IMR-90 (cell line): ENCODE measurements around the gene RAG1. TPM values are rescaled to one million over a fixed set of nuclear protein-coding genes. Genes with fewer than 3 reads are reported as not detected.

Experiments used
- ATAC-seq: fragments of 200-7000 bp; cut with Tn5 transposase; 2 replicates; pipeline ENCODE4 v1.9.1; 2020; ENCODE audit warnings: low read depth, mild to moderate bottlenecking, moderate library complexity
- BruUV-seq: library from RNA; stranded (reverse); fragments of 400-500 nt; replicated peaks from 2 replicates; lab custom pipeline; 2021; lab: Mats Ljungman, UMichigan
- CTCF ChIA-PET: fragments of 300-600 bp; formaldehyde crosslinking; extraction: SDS; loops from one replicate; lab custom pipeline; 2021; ENCODE audit warnings: antibody characterized with exemption; lab: Yijun Ruan, JAX
- POLR2A ChIA-PET: fragments of 300-600 bp; sonication (Branson Sonifier 250); formaldehyde crosslinking; loops from one replicate; lab custom pipeline; 2022; ENCODE audit warnings: antibody characterized with exemption; ENCODE audit not compliant: unreplicated experiment; lab: Charles Lee
- DNase-seq: peaks from one replicate; pipeline ENCODE4 v3.0.0; 2013
- H2AFZ ChIP-seq: replicated peaks from 2 replicates; pipeline ENCODE3; 2013; ENCODE audit warnings: low read length, mild to moderate bottlenecking; ENCODE audit not compliant: poor library complexity
- H2AK5ac ChIP-seq: 2 replicates; pipeline ENCODE4 v1.6.1; 2013; ENCODE audit warnings: low read depth, low read length, inconsistent platforms
- H2AK9ac ChIP-seq: replicated peaks from 2 replicates; pipeline ENCODE3; 2013; ENCODE audit warnings: mild to moderate bottlenecking, low read depth, low read length, moderate library complexity; ENCODE audit not compliant: poor library complexity
- H2BK120ac ChIP-seq: 2 replicates; pipeline ENCODE4 v1.6.1; 2013; ENCODE audit warnings: low read depth, low read length, inconsistent platforms
- H2BK15ac ChIP-seq: 3 replicates; pipeline ENCODE4 v1.6.1; 2013; ENCODE audit warnings: low read depth, low read length, inconsistent platforms
- H2BK20ac ChIP-seq: 2 replicates; pipeline ENCODE4 v1.6.1; 2013; ENCODE audit warnings: low read depth, mild to moderate bottlenecking, inconsistent platforms, low read length, moderate library complexity
- H2BK5ac ChIP-seq: 2 replicates; pipeline ENCODE4 v1.6.1; 2013; ENCODE audit warnings: mild to moderate bottlenecking, low read depth, low read length, inconsistent platforms; ENCODE audit not compliant: poor library complexity, severe bottlenecking
- H3K14ac ChIP-seq: replicated peaks from 2 replicates; pipeline ENCODE4 v1.6.1; 2013; ENCODE audit warnings: low read depth, low read length, inconsistent platforms
- H3K18ac ChIP-seq: 2 replicates; pipeline ENCODE4 v1.6.1; 2013; ENCODE audit warnings: low read depth, low read length, control low read depth
- H3K23ac ChIP-seq: 2 replicates; pipeline ENCODE4 v1.6.1; 2013; ENCODE audit warnings: low read depth, low read length, inconsistent platforms
- H3K27ac ChIP-seq: 2 replicates; pipeline ENCODE4 v1.5.1; 2013; ENCODE audit warnings: mild to moderate bottlenecking, control low read depth, low read length; ENCODE audit not compliant: insufficient read depth
- H3K27me3 ChIP-seq: 2 replicates; pipeline ENCODE4 v1.6.1; 2013; ENCODE audit warnings: low read length; ENCODE audit not compliant: control insufficient read depth, insufficient read depth
- H3K36me3 ChIP-seq: 2 replicates; pipeline ENCODE4 v1.6.1; 2013; ENCODE audit warnings: low read length, mixed read lengths; ENCODE audit not compliant: control insufficient read depth, insufficient read depth
- H3K4ac ChIP-seq: 2 replicates; pipeline ENCODE4 v1.6.1; 2013; ENCODE audit warnings: low read depth, low read length, inconsistent platforms
- H3K4me1 ChIP-seq: 2 replicates; pipeline ENCODE4 v1.6.1; 2013; ENCODE audit warnings: low read length, mixed read lengths; ENCODE audit not compliant: control insufficient read depth, insufficient read depth
- H3K4me2 ChIP-seq: 2 replicates; pipeline ENCODE4 v1.6.1; 2013; ENCODE audit warnings: low read depth, mild to moderate bottlenecking, control low read depth, low read length, moderate library complexity
- H3K4me3 ChIP-seq: 2 replicates; pipeline ENCODE4 v1.5.1; 2013; ENCODE audit warnings: low read depth, mild to moderate bottlenecking, control low read depth, low read length, moderate library complexity; ENCODE audit not compliant: insufficient read depth
- H3K56ac ChIP-seq: 2 replicates; pipeline ENCODE4 v1.6.1; 2013; ENCODE audit warnings: low read length, inconsistent platforms; ENCODE audit not compliant: insufficient read depth; ENCODE audit errors: extremely low read depth
- H3K79me1 ChIP-seq, 2 experiments: 2 replicates each; pipeline ENCODE4 v1.6.1; 2013; ENCODE audit warnings: low read length in 2 of 2, inconsistent platforms in 1 of 2, low read depth in 1 of 2
- H3K9ac ChIP-seq: 2 replicates; pipeline ENCODE4 v1.6.1; 2013; ENCODE audit warnings: low read depth, low read length, control low read depth
- H3K9me1 ChIP-seq: 2 replicates; pipeline ENCODE4 v1.6.1; 2013; ENCODE audit warnings: low read length, inconsistent platforms; ENCODE audit not compliant: insufficient read depth
- H3K9me3 ChIP-seq: 2 replicates; pipeline ENCODE4 v1.6.1; 2013; ENCODE audit warnings: low read length; ENCODE audit not compliant: control insufficient read depth, insufficient read depth
- H4K20me1 ChIP-seq: 2 replicates; pipeline ENCODE4 v1.6.1; 2013; ENCODE audit warnings: low read length, inconsistent platforms; ENCODE audit not compliant: insufficient read depth
- H4K5ac ChIP-seq: 2 replicates; pipeline ENCODE4 v1.6.1; 2013; ENCODE audit warnings: mild to moderate bottlenecking, low read depth, low read length, control low read depth
- H4K8ac ChIP-seq, 2 experiments: 2 replicates each; pipeline ENCODE4 v1.6.1; 2013; ENCODE audit warnings: low read depth in 2 of 2, low read length in 2 of 2, control low read depth in 1 of 2, inconsistent platforms in 1 of 2
- H4K91ac ChIP-seq: 2 replicates; pipeline ENCODE4 v1.6.1; 2013; ENCODE audit warnings: low read depth, low read length, inconsistent platforms; ENCODE audit not compliant: insufficient read depth
- BHLHE40 ChIP-seq: fragments of 150-350 bp; IDR thresholded peaks from 2 replicates; pipeline ENCODE4 v1.6.1; 2016; ENCODE audit warnings: mild to moderate bottlenecking, low read depth, low read length
- CEBPB ChIP-seq: IDR thresholded peaks from 2 replicates; pipeline ENCODE4 v1.6.1; 2012; ENCODE audit warnings: low read depth, low read length, improper control_type of control experiment
- CHD1 ChIP-seq: IDR thresholded peaks from 2 replicates; pipeline ENCODE4 v1.6.1; 2012; ENCODE audit warnings: low read depth, low read length, improper control_type of control experiment
- FOS ChIP-seq: fragments of 150-350 bp; IDR thresholded peaks from 2 replicates; pipeline ENCODE4 v1.6.1; 2016; ENCODE audit warnings: low read depth, low read length
- MAFK ChIP-seq: IDR thresholded peaks from 2 replicates; pipeline ENCODE4 v1.6.1; 2012; ENCODE audit warnings: low read depth, low read length, improper control_type of control experiment
- MAZ ChIP-seq: IDR thresholded peaks from 2 replicates; pipeline ENCODE4 v1.6.1; 2012; ENCODE audit warnings: low read depth, mild to moderate bottlenecking, low read length, improper control_type of control experiment, moderate library complexity, borderline replicate concordance
- MXI1 ChIP-seq: IDR thresholded peaks from 2 replicates; pipeline ENCODE4 v1.6.1; 2012; ENCODE audit warnings: low read depth, mild to moderate bottlenecking, low read length, moderate library complexity, borderline replicate concordance
- POLR2A ChIP-seq: IDR thresholded peaks from 2 replicates; pipeline ENCODE4 v1.6.1; 2012; ENCODE audit warnings: mild to moderate bottlenecking, low read depth, low read length
- RAD21 ChIP-seq: IDR thresholded peaks from 2 replicates; pipeline ENCODE4 v1.6.1; 2012; ENCODE audit warnings: low read length, improper control_type of control experiment
- RCOR1 ChIP-seq: IDR thresholded peaks from 2 replicates; pipeline ENCODE4 v1.6.1; 2012; ENCODE audit warnings: mild to moderate bottlenecking, low read length, improper control_type of control experiment; ENCODE audit not compliant: insufficient replicate concordance
- WGBS, 2 experiments: methylation state at CpG; one replicate each; pipeline versions ENCODE4 v1.1.5 to v1.1.7; 2013; ENCODE audit warnings: missing lambda C conversion rate in 2 of 2; ENCODE audit not compliant: insufficient read length in 1 of 2; ENCODE audit errors: extremely low coverage in 2 of 2; 5-methylcytosine and 5-hydroxymethylcytosine counted together
- dilution Hi-C: fragments of 300-500 bp; cut with HindIII; formaldehyde crosslinking; loops from one replicate; pipeline ENCODE4 v1.14.3; 2018; ENCODE audit warnings: low sequenced_read_pairs; ENCODE audit not compliant: unreplicated experiment
- in situ Hi-C: fragments of 300-500 bp; cut with MboI; formaldehyde crosslinking; loops from 3 replicates; pipeline ENCODE4 v1.14.3; 2019; ENCODE audit warnings: low sequenced_read_pairs, inconsistent platforms, mixed read lengths
- intact Hi-C: fragments of 100-400 bp; cut with micrococcal nuclease; formaldehyde crosslinking; loops from 2 replicates; pipeline ENCODE4 v1.10.0; 2022
- polyA plus RNA-seq, 3 experiments: library from polyadenylated mRNA; depleted of rRNA; stranded (reverse); fragments of >200 nt; gene quantifications; 2 replicates each; pipeline ENCODE4 v1.2.3, GENCODE V29; 2012; ENCODE audit warnings: low replicate concordance in 1 of 3
- total RNA-seq: library from RNA; depleted of rRNA; stranded (reverse); fragments of >200 nt; gene quantifications from 2 replicates; pipeline ENCODE4 v1.2.3, GENCODE V29; 2012
- TF ChIP-seq, protein P1 (sequence below): fragments of 150-350 bp; IDR thresholded peaks from 2 replicates; pipeline ENCODE4 v1.6.1; 2017; ENCODE audit warnings: mild to moderate bottlenecking, antibody characterized with exemption, low read length, low read depth
- TF ChIP-seq, protein P2 (sequence below): fragments of 150-350 bp; IDR thresholded peaks from 2 replicates; pipeline ENCODE4 v1.6.1; 2016; ENCODE audit warnings: low read depth, mild to moderate bottlenecking, low read length, moderate library complexity, borderline replicate concordance
- TF ChIP-seq, protein P3 (sequence below): conservative IDR thresholded peaks from 2 replicates; pipeline ENCODE4 v1.5.1; 2012; ENCODE audit warnings: mild to moderate bottlenecking, low read depth, low read length, improper control_type of control experiment

RAG1 gene
- total and polyA plus RNA-seq, 2 of the 4 experiments (the other 2 are of a cell fraction) = 0.14 to 0.72 TPM

DNA sequence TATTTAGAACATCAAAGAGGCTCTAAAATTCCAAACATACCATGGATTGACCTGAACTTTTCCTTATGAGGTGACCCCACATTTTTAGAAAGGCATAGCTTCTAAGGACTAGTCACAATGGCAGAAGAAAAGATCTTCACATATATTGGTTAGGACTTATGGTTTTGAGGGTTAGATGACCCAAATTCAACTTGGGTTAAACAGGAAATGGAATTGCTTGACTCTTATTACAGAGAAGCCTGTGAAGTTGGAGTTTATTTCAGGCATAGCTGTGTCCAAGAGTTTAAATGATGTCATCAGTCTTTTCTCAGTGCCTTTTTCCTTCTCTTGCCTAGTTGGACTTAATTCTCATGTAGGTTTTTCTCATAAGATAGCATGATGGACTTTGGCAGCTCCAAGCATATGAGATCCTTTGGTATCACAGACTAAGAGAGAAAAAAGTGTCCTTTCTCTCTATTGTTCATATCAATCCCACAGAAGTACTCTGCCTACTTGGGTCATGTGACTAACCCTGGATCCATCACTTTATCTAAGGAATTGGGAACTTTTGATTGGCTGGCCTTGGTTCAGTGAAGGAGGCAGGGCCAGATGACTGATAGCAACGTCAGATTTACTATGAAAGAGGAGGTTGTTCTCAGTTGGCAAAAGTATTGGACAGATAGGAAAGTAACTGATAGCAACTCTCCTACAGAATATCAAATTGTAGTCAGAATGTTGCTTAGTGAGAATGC, 17.3 kb upstream of the RAG1 start:
- H2BK120ac ChIP-seq = no peak overlapping the region
- H2AK5ac ChIP-seq = no peak overlapping the region
- no peak overlapping the region for H2AK9ac ChIP-seq
- H3K4ac ChIP-seq = no peak overlapping the region
- CTCF ChIA-PET = no interaction called here
- no peaks in the 10 kb centered on the region for H3K79me1 ChIP-seq
- no peak for DNase-seq
- H2AFZ ChIP-seq = no peak overlapping the region
- H3K36me3 ChIP-seq = no peaks in the 10 kb centered on the region
- POLR2A ChIA-PET = interaction anchor here (0.6 kb wide), 1 partner anchor 819 kb away, joined by 5 read pairs; no protein-coding TSS in a partner anchor
- in situ Hi-C loops = no loop called here
- H3K9me1 ChIP-seq = no peaks in the 10 kb centered on the region
- no peak overlapping the region for H3K4me2 ChIP-seq
- no peaks in the 10 kb centered on the region for H3K4me1 ChIP-seq
- no peak overlapping the region for H2BK5ac ChIP-seq
- H3K23ac ChIP-seq = no peak overlapping the region
- H3K27me3 ChIP-seq = no peaks in the 10 kb centered on the region
- H3K9ac ChIP-seq = no peak overlapping the region
- H3K14ac ChIP-seq = no peak overlapping the region
- H3K27ac ChIP-seq = no peak overlapping the region
- TF ChIP-seq MAFK (no peak), POLR2A (no peak), FOS (no peak), BHLHE40 (no peak), RCOR1 (no peak), MAZ (no peak), CEBPB (no peak), CHD1 (no peak), MXI1 (no peak), RAD21 (no peak)
- TF ChIP-seq, protein P1, sequence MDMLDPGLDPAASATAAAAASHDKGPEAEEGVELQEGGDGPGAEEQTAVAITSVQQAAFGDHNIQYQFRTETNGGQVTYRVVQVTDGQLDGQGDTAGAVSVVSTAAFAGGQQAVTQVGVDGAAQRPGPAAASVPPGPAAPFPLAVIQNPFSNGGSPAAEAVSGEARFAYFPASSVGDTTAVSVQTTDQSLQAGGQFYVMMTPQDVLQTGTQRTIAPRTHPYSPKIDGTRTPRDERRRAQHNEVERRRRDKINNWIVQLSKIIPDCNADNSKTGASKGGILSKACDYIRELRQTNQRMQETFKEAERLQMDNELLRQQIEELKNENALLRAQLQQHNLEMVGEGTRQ = no peak
- TF ChIP-seq, protein P2, sequence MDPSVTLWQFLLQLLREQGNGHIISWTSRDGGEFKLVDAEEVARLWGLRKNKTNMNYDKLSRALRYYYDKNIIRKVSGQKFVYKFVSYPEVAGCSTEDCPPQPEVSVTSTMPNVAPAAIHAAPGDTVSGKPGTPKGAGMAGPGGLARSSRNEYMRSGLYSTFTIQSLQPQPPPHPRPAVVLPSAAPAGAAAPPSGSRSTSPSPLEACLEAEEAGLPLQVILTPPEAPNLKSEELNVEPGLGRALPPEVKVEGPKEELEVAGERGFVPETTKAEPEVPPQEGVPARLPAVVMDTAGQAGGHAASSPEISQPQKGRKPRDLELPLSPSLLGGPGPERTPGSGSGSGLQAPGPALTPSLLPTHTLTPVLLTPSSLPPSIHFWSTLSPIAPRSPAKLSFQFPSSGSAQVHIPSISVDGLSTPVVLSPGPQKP = no peak
- TF ChIP-seq, protein P3, sequence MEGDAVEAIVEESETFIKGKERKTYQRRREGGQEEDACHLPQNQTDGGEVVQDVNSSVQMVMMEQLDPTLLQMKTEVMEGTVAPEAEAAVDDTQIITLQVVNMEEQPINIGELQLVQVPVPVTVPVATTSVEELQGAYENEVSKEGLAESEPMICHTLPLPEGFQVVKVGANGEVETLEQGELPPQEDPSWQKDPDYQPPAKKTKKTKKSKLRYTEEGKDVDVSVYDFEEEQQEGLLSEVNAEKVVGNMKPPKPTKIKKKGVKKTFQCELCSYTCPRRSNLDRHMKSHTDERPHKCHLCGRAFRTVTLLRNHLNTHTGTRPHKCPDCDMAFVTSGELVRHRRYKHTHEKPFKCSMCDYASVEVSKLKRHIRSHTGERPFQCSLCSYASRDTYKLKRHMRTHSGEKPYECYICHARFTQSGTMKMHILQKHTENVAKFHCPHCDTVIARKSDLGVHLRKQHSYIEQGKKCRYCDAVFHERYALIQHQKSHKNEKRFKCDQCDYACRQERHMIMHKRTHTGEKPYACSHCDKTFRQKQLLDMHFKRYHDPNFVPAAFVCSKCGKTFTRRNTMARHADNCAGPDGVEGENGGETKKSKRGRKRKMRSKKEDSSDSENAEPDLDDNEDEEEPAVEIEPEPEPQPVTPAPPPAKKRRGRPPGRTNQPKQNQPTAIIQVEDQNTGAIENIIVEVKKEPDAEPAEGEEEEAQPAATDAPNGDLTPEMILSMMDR = no peak
- H3K18ac ChIP-seq = no peak overlapping the region
- no peak overlapping the region for H2BK15ac ChIP-seq
- H4K91ac ChIP-seq = no peak overlapping the region
- intact Hi-C loops = no loop called here
- no CpG with 5 or more reads among the region's 1 CpG for WGBS, 2 experiments
- no peak overlapping the region for H2BK20ac ChIP-seq
- no peaks in the 10 kb centered on the region for H4K20me1 ChIP-seq
- dilution Hi-C loops = no loop called here
- H4K5ac ChIP-seq = no peak overlapping the region
- no peak overlapping the region for H4K8ac ChIP-seq
- no peak overlapping the region for H3K4me3 ChIP-seq
- ATAC-seq = no peak
- no TSS peak for BruUV-seq
- H3K56ac ChIP-seq = no peak overlapping the region
- no peaks in the 10 kb centered on the region for H3K9me3 ChIP-seq
